ENCODE results near the gene RIC8A. TPM values are rescaled to one million over a fixed set of nuclear protein-coding genes. Genes with fewer than 3 reads are reported as not detected.
A peak's percentile ranks its signal among the peaks of the same experiment; 100 is the strongest.
"Not testable (repeated sequence)": the region's sequence is repeated elsewhere in the genome, so short reads cannot be mapped to it uniquely, and the experiment has no call there.

RIC8A gene
- total RNA-seq, 1 donor from 2014 or later = 52.3 TPM

DNA sequence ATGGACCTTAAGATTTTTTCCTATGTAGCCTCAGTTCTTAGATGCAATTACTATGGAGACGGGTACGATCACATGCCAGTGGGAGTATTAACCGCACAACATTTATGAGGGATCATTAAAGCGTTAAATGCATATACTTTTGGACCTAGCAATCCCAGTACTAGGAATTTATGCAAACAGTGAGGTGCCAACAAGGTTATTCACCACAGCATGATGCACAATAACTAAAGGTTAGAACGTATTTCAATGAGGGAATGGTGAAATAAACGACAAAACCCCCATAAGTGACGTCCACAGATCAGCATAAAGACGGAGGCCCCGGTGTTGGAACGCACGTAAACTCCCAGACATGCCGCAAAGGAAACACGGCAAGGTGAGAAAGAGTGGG, 28.1 kb downstream of the RIC8A start:
- ATAC-seq (no peak), DNase-seq (ENCODE audit: missing footprints) (no peak)
- intact Hi-C loops (cut with DNase I) = loop anchor here (5.0 kb wide), 1 partner anchor 122 kb away; no protein-coding TSS in a partner anchor

- intact Hi-C loops (cut with DNase I) = loop anchor here (1.0 to 5.0 kb wide), 2 partner anchors 29 to 121 kb away; partner anchors contain the start of genes BET1L and RIC8A
- ATAC-seq (peak; percentile 88), DNase-seq (ENCODE audit: missing footprints) (peak; percentile 93)
Observed at GRCh38 chr11:235997-236773, 28.7 kb downstream of the RIC8A start, which contains the start of gene SIRT3. Gene SIRT3 (minus strand): TSS chr11:236342. CDS start chr11:236328, 14 bp downstream.

- DNase-seq (ENCODE audit: missing footprints) (peak; percentile 94), ATAC-seq (peak; percentile 91)
- intact Hi-C loops (cut with DNase I) = loop anchor here (1.0 to 5.0 kb wide), 2 partner anchors 30 to 120 kb away; partner anchors contain the start of genes BET1L and RIC8A
Observed at GRCh38 chr11:236774-237767, 29.6 kb downstream of the RIC8A start, which contains the start of gene PSMD13. Gene PSMD13 (plus strand): TSS chr11:236976. CDS start chr11:237050, 74 bp downstream.

DNA sequence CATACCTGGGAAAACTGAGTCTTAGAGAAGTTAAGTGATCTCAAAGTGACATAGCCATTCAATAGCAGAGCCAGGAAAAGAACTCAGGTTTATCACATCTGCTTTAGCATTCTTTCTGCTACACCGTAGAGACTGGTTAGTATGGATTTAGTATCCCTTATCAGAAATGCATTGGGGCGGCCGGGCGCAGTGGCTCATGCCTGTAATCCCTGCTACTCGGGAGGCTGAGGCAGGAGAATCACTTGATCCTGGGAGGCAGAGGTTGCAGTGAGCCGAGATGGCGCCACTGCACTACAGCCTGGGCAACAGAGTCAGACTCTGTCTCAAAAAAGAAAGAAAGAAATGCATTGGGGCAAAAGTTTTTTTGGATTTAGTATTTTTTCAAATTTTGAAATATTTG, 30.8 kb downstream of the RIC8A start:
- not testable (repeated sequence) for ATAC-seq; DNase-seq (ENCODE audit: missing footprints)
- intact Hi-C loops (cut with DNase I) = loop anchor here (5.0 kb wide), 1 partner anchor 119 kb away; no protein-coding TSS in a partner anchor

- DNase-seq (ENCODE audit: missing footprints) (no peak), ATAC-seq (no peak)
- intact Hi-C loops (cut with DNase I) = no loop called here
Observed at GRCh38 chr11:240315-240714, 32.8 kb downstream of the RIC8A start.

DNA sequence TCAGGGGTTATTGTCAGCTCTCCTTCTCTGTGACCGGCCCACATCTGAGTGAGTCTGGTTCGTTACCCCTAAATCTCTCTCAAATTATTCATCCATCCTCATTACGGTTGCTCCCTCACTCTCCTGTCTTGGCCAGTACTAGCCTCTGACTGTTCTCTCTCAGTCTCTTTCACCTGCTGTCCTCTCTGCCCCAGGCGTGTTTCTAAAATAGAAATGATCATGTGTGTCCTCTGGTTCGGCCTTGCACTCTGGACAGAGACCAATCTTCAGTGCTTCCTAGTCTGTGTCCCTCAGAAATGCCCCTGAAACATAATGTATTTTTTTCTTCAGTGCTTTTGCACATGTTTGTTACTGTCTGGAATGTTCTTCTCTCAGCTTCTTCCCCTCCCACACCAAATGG, 34.1 kb downstream of the RIC8A start:
- ATAC-seq = peak; percentile 76

DNA sequence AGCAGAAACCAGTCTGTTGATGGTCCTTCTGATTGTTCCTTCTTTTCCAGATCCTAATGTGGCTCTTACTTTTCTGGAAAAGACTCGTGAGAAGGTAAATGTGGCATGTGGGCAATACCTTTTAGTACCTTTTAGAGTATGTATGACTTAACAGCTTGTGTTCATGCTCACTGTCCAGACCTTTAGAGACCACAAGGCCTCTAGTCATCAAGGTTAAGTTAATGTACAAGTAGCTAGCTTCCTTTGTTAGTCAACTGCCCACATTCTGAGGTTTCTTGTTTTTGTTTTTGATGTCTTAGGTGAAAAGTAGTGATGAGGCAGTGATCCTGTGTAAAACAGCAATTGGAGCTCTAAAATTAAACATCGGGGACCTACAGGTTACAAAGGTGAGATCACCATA, 36.9 kb downstream of the RIC8A start:
- intact Hi-C loops (cut with DNase I) = no loop called here

More for the DNA sequence above, 34.1 kb downstream of the RIC8A start:
- intact Hi-C loops (cut with DNase I) = no loop called here
- DNase-seq (ENCODE audit: missing footprints) = no peak

GRCh38 chr11:249062-249461, 41.6 kb downstream of the RIC8A start:
- no peak for DNase-seq (ENCODE audit: missing footprints)
- no peak for ATAC-seq
- intact Hi-C loops (cut with DNase I) = no loop called here

More for the DNA sequence above, 36.9 kb downstream of the RIC8A start:
- no peak for ATAC-seq
- DNase-seq (ENCODE audit: missing footprints) = no peak

GRCh38 chr11:250274-250673, 42.8 kb downstream of the RIC8A start:
- DNase-seq (ENCODE audit: missing footprints) (no peak), ATAC-seq (no peak)
- intact Hi-C loops (cut with DNase I) = no loop called here

- no peak for DNase-seq (ENCODE audit: missing footprints)
Observed at GRCh38 chr11:250740-251299, 43.3 kb downstream of the RIC8A start.

GRCh38 chr11:251550-251949, 44.0 kb downstream of the RIC8A start:
- no peak for DNase-seq (ENCODE audit: missing footprints)
- ATAC-seq = no peak
- intact Hi-C loops (cut with DNase I) = no loop called here

More at GRCh38 chr11:250740-251299, 43.3 kb downstream of the RIC8A start:
- peak; percentile 53 for ATAC-seq
- intact Hi-C loops (cut with DNase I) = no loop called here

- DNase-seq (ENCODE audit: missing footprints) (no peak), ATAC-seq (no peak)
- intact Hi-C loops (cut with DNase I) = no loop called here
Observed at GRCh38 chr11:252666-253065, 45.2 kb downstream of the RIC8A start.

DNA sequence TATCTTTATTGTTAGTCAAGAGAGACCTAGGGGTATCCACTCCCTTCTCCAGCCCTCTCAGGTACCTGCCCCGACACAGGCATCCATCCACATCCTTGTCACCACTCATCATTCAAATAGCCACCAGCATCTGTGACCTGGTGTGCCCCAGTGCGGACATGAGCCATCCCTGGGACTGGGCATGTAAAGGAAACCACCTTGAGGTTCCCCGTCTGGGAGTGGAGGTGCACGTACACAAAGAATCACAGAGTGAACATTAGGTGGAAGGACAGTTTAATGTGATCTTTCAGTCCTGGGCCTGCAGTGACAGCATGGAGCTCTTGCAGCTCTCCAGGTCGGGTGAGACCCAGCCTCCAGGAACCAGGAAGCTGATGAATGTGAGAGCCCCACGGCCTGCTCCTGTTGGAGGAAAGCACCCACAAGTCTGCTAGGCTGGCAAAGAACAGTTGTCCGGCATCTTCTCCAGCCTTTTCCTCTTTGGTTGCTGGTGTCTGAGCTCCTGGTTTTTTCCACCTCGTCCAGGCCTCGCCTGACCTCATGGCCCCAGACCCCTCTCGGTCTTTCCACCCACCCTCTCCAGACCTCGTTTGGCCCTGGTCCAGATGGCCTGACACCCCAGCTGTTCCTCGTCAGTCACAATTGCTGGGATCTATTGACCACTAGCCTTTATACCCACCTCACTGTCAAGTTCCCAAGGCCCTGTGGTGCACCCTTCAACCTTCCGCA, 45.8 kb downstream of the RIC8A start:
- ATAC-seq (no peak), DNase-seq (ENCODE audit: missing footprints) (no peak)
- intact Hi-C loops (cut with DNase I) = no loop called here

DNA sequence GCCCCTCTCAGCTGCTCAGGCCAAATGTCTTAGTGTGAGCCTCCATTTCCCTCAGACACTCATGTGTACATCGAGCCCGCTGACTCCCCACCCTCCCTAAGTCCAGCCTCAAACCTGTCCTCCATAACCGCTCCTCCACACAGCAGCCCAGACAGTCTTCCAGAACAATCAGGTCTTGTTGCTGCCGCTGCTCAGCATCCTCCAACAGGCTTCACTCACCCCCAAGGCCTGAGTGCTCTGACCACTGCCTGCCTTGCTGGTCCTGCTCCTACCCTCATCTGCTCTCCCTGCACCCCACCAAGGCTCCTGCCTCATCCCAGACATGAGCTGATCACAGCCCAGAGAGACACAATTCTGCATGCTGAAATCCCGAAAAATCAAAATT, 46.4 kb downstream of the RIC8A start:
- intact Hi-C loops (cut with DNase I) = no loop called here
- ATAC-seq = no peak
- no peak for DNase-seq (ENCODE audit: missing footprints)

- ATAC-seq (no peak), DNase-seq (ENCODE audit: missing footprints) (no peak)
- intact Hi-C loops (cut with DNase I) = no loop called here
Observed at GRCh38 chr11:255176-255575, 47.7 kb downstream of the RIC8A start.

GRCh38 chr11:255816-256215, 48.3 kb downstream of the RIC8A start:
- ATAC-seq = no peak
- intact Hi-C loops (cut with DNase I) = no loop called here
- no peak for DNase-seq (ENCODE audit: missing footprints)

DNA sequence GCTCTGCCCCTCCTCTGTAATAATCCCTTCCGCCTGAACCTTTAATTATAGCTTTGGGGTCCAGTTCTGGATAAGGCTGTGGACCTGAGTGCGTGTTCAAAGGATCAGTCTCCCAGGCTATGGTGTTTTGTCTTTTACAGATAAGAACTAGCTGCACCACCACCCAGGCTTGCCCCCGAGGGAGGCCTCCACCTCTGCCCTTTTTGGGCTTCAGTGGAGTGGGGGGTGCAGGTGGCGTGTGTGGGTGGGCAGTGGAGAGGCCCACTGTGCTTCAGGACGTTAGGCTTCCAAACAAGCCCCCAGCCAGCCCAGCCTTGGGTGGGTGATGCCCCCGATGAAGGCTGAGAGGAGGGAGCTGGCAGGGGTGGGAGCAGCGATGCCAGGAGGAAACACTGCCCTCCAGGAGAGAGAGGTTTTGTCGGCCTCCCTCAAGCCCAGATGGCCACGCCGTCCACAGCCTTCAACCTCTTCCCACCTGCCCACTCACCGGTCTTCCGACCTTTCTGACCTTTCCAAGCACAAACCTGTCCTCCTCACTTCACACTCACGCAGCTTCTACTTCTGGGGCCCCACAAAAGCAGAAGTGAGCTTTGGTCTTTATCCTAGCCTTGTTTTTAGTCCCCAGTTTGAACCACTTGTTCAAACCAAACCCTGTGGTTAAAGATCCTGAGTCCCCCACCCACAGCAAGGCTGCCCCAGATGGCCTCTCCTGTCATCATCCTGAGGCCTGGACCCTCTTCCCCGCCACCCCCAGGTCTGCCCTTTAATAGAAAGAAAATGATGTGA, 49.6 kb downstream of the RIC8A start:
- intact Hi-C loops (cut with DNase I) = no loop called here
- ATAC-seq = no peak
- DNase-seq (ENCODE audit: missing footprints) = no peak
